Esophagus muscularis mucosa (tissue), 3 donors: Measurements from ENCODE around the gene KRTAP5-2.
"Not testable (repeated sequence)": the region's sequence is repeated elsewhere in the genome, so short reads cannot be mapped to it uniquely, and the experiment has no call there.

Experiments
- CTCF ChIP-seq, 3 experiments: fragments of 200-600 bp in 2 of 3; fragments of 450-650 bp in 1 of 3; sonication (generic) in 2 of 3; IDR thresholded peaks; one replicate each; pipeline ENCODE4 v1.5.1; 2017 to 2019; ENCODE audit warnings: antibody characterized with exemption in 3 of 3, mild to moderate bottlenecking in 2 of 3, moderate library complexity in 1 of 3
- POLR2A ChIP-seq: fragments of 450-650 bp; IDR thresholded peaks from one replicate; pipeline ENCODE4 v1.6.1; 2017; ENCODE audit warnings: antibody characterized with exemption, moderate library complexity, mild to moderate bottlenecking, low read depth
- POLR2AphosphoS5 ChIP-seq, 2 donors: sonication (generic); formaldehyde crosslinking; IDR thresholded peaks; one replicate each; pipeline ENCODE4 v1.6.1; 2017; ENCODE audit warnings: antibody characterized with exemption in 2 of 2

- TF ChIP-seq POLR2AphosphoS5 (IDR thresholded peaks at IDR 0.05); POLR2A; CTCF (IDR thresholded peaks at IDR 0.05): not testable (repeated sequence)
Measured at GRCh38 chr11:1646540-1646939, 48.4 kb upstream of the KRTAP5-2 start.
